ENCODE results near the gene RBM20. TPM values are rescaled to one million over a fixed set of nuclear protein-coding genes. Genes with fewer than 3 reads are reported as not detected.
"Not testable (repeated sequence)": the region's sequence is repeated elsewhere in the genome, so short reads cannot be mapped to it uniquely, and the experiment has no call there.

Gene RBM20
- total RNA-seq, 1 donor from 2014 or later = 0.13 TPM

GRCh38 chr10:110762109-110762848, 118.1 kb downstream of the RBM20 start:
- DNase-seq (ENCODE audit: low read depth, low spot score) = no peak

- no peak for DNase-seq (ENCODE audit: low read depth, low spot score)
Observed at GRCh38 chr10:110762849-110763211, 118.7 kb downstream of the RBM20 start.

- no peak for DNase-seq (ENCODE audit: low read depth, low spot score)
Observed at GRCh38 chr10:110764378-110764777, 120.2 kb downstream of the RBM20 start.

- no peak for DNase-seq (ENCODE audit: low read depth, low spot score)
Observed at GRCh38 chr10:110764793-110765512, 120.8 kb downstream of the RBM20 start.

GRCh38 chr10:110765513-110766319, 121.6 kb downstream of the RBM20 start:
- DNase-seq (ENCODE audit: low read depth, low spot score) = no peak

- not testable (repeated sequence) for DNase-seq (ENCODE audit: low read depth, low spot score)
Observed at GRCh38 chr10:110767601-110768000, 123.5 kb downstream of the RBM20 start.

- DNase-seq (ENCODE audit: low read depth, low spot score) = no peak
Observed at GRCh38 chr10:110770243-110770642, 126.1 kb downstream of the RBM20 start.

GRCh38 chr10:110771486-110771885, 127.3 kb downstream of the RBM20 start:
- DNase-seq (ENCODE audit: low read depth, low spot score) = no peak

GRCh38 chr10:110771991-110772390, 127.9 kb downstream of the RBM20 start:
- DNase-seq (ENCODE audit: low read depth, low spot score) = no peak

- no peak for DNase-seq (ENCODE audit: low read depth, low spot score)
Observed at GRCh38 chr10:110772454-110773025, 128.4 kb downstream of the RBM20 start.

- no peak for DNase-seq (ENCODE audit: low read depth, low spot score)
Observed at GRCh38 chr10:110773693-110774068, 129.5 kb downstream of the RBM20 start.

- DNase-seq (ENCODE audit: low read depth, low spot score) = peak; percentile 44
Observed at GRCh38 chr10:110774069-110775019, 130.2 kb downstream of the RBM20 start.

GRCh38 chr10:110775020-110775375, 130.9 kb downstream of the RBM20 start:
- no peak for DNase-seq (ENCODE audit: low read depth, low spot score)

- DNase-seq (ENCODE audit: low read depth, low spot score) = no peak
Observed at GRCh38 chr10:110775406-110775805, 131.3 kb downstream of the RBM20 start.

GRCh38 chr10:110777017-110777416, 132.9 kb downstream of the RBM20 start:
- DNase-seq (ENCODE audit: low read depth, low spot score) = no peak

- DNase-seq (ENCODE audit: low read depth, low spot score) = no peak
Observed at GRCh38 chr10:110777661-110778060, 133.5 kb downstream of the RBM20 start.

GRCh38 chr10:110778211-110778610, 134.1 kb downstream of the RBM20 start:
- DNase-seq (ENCODE audit: low read depth, low spot score) = no peak

GRCh38 chr10:110779489-110779888, 135.4 kb downstream of the RBM20 start:
- no peak for DNase-seq (ENCODE audit: low read depth, low spot score)

- no peak for DNase-seq (ENCODE audit: low read depth, low spot score)
Observed at GRCh38 chr10:110780704-110781103, 136.6 kb downstream of the RBM20 start.

- no peak for DNase-seq (ENCODE audit: low read depth, low spot score)
Observed at GRCh38 chr10:110781139-110781538, 137.0 kb downstream of the RBM20 start.

- DNase-seq (ENCODE audit: low read depth, low spot score) = no peak
Observed at GRCh38 chr10:110782616-110783015, 138.5 kb downstream of the RBM20 start.

All from pulmonary artery endothelial cell (primary cell).